Kidney epithelial cell (primary cell): ENCODE results near the gene PTGES3. TPM values are rescaled to one million over a fixed set of nuclear protein-coding genes. Genes with fewer than 3 reads are reported as not detected.
"Not testable (repeated sequence)": the region's sequence is repeated elsewhere in the genome, so short reads cannot be mapped to it uniquely, and the experiment has no call there.

ENCODE experiments used
- DNase-seq: peaks from one replicate; pipeline ENCODE4 v3.0.0-alpha.2; 2010; ENCODE audit warnings: low read depth
- H3K27me3 ChIP-seq: 2 replicates; pipeline ENCODE4 v1.6.0; 2011; ENCODE audit warnings: low read length; ENCODE audit not compliant: control insufficient read depth, insufficient read depth
- H3K36me3 ChIP-seq: 2 replicates; pipeline ENCODE4 v1.5.1; 2011; ENCODE audit warnings: low read length; ENCODE audit not compliant: control insufficient read depth, insufficient read depth
- H3K4me3 ChIP-seq: 2 replicates; pipeline ENCODE4 v1.5.1; 2011; ENCODE audit warnings: low read depth, mild to moderate bottlenecking, control low read depth, low read length
- CTCF ChIP-seq: IDR thresholded peaks from 2 replicates; pipeline ENCODE4 v1.5.1; 2011; ENCODE audit warnings: mild to moderate bottlenecking, moderate library complexity, low read length, control low read depth, inconsistent platforms; ENCODE audit not compliant: insufficient read depth, poor library complexity, severe bottlenecking
- total RNA-seq: library from RNA; depleted of rRNA; stranded (reverse); fragments of >200 nt; gene quantifications from 2 replicates; pipeline ENCODE4 v1.2.3, GENCODE V29; 2015

PTGES3 gene, protein sequence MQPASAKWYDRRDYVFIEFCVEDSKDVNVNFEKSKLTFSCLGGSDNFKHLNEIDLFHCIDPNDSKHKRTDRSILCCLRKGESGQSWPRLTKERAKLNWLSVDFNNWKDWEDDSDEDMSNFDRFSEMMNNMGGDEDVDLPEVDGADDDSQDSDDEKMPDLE
- 114 and 119 TPM in 2 replicates for total RNA-seq

DNA sequence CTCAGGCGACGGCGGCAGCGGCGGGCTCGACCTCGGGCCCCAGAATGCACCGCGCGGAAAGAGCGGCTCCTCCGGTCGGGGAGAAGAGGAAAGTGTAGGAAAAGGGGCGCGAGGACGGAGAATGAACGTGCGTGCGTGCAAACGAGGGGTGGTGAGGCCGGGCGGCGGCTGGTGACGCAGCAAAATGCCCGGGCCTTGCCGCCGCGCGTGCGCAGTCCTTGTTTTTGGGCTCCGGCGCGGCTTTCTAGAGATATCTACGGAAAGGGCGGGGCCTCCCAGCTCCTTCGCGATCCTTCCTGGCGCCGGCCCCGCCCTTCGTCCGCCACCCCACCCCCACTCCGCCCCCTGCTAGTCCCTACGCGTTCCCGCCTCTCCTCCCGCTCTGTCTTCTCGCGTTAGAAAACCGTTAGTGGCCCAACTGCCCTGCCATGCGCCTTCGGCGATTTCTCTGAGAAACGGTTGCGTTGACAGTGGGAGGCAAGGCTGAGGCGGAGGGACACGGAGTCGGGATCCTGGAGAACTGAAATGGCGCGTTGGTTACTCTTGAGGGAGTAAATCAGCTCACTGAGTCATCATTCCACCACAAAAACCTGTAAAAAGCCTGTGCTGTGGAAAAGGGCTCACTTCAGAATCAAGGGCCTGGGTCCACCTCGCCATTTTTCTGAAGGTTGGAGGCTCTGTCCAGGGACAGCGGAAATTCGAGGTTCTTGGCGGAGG is at the start of gene PTGES3:
Gene PTGES3 (minus strand): TSS at position 156 of the 717 bp plus-strand sequence. CDS start 285 bp downstream, outside the sequence.
- no peaks in the 10 kb centered on the region for H3K36me3 ChIP-seq
- H3K27me3 ChIP-seq: no peaks in the 10 kb centered on the region
- peak within 1 kb of the TSS; percentile 99 for H3K4me3 ChIP-seq
- DNase-seq: peak; percentile 84
- TF ChIP-seq CTCF: no peak

DNA sequence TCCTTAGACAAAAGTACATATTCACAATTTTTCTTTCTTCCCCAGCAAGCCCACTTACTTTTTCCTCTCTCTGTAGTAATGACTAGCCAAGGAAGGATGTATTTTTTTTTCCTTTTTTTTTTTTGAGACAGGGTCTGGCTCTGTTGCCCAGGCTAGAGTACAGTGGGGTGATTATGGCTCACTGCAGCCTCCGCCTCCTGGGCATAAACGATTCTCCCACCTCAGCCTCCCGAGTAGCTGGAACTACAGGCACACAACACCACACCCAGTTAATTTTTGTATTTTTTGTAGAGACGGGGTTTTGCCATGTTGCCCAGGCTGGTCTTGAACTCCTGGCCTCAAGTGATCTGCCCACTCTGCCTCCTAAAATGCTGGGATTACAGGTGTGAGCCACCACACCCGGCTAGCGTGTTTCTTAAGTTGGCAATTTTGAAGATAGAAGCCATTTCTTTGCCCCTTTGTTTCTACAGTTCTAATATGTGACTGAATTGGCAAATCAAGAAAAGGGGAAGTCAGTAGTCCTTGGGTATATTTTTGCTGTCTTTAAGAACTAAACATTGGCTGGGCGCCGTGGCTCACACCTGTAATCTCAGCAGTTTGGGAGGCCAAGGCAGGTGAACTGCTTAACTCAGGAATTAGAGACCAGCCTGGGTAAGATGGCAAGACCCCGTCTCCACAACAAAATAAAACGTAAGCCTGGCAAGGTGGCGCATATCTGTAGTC is 40.2 kb upstream of the PTGES3 start:
- Histone ChIP-seq H3K27me3 (no peaks in the 10 kb centered on the region), H3K36me3 (peaks cover 1% of the 10 kb centered on the region), H3K4me3 (no peak overlapping the region)
- no peak for DNase-seq
- no peak for TF ChIP-seq CTCF

DNA sequence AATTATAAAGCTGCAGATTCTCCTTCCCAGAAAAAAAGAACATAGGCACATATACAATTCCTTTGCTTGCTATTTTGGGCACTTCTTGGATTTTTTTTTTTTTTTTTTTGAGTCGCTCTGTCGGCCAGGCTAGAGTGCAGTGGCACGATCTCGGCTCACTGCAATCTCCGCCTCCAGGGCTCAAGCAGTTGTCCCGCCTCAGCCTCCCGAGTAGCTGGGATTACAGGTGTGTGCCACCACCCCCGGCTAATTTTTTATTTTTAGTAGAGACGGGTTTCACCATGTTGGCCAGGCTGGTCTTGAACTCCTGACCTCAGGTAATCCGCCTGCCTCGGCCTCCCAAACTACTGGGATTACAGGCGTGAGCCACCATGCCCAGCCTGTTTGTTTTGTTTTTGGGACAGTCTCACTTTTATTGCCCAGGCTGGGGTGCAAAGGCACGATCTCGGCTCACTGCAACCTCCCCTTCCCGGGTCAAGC is 38.2 kb upstream of the PTGES3 start:
- not testable (repeated sequence) for H3K4me3 ChIP-seq, H3K36me3 ChIP-seq, DNase-seq

DNA sequence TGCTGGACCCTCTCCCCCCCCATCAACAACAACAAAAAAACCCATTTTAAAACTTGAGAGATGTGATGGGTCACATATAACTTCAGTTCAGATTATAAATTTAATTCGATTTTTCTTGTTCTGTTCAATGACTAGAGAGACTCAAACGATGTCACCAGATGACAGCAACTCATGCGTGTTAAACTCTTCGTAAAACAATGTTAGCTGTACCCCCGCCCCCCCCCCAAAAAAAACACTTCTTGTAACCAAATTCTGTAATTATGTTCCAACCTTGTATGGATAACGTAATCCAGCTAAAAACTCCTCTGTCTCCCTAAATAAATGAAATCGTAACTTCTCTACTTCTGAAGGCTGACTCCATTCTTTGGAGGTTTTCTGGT is 37.6 kb upstream of the PTGES3 start:
- Histone ChIP-seq H3K4me3 (peak overlapping the region; percentile 92), H3K27me3 (no peaks in the 10 kb centered on the region), H3K36me3 (peaks cover 1% of the 10 kb centered on the region)
- DNase-seq: no peak
- TF ChIP-seq CTCF: no peak

More for the DNA sequence above, 38.2 kb upstream of the PTGES3 start:
- not testable (repeated sequence) for H3K27me3 ChIP-seq

GRCh38 chr12:56724972-56725722 is 37.1 kb upstream of the PTGES3 start, which contains the start of gene NACA:
Gene NACA, minus strand, starts transcription at chr12:56725299. Its CDS starts 778 bp downstream, at chr12:56724521.
- Histone ChIP-seq H3K27me3 (no peaks in the 10 kb centered on the region), H3K36me3 (peaks cover 2% of the 10 kb centered on the region), H3K4me3 (peak within 1 kb of the TSS; percentile 92)
- TF ChIP-seq CTCF: no peak
- DNase-seq: peak; percentile 92

DNA sequence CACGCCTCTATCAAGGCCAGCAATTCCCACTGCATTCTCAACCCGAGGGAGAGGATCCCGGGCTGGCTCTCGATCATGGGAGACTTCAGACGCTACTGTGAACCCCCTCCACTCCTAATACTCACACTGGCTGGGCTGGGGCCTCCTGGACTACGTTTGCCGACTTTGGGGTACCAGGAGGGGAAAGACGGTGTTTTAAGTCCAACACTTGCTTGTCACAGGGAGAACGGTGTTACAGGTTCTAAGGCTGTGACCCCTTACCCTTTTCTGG is 36.6 kb upstream of the PTGES3 start:
- TF ChIP-seq CTCF: no peak
- Histone ChIP-seq H3K36me3 (peaks cover 5% of the 10 kb centered on the region), H3K27me3 (no peaks in the 10 kb centered on the region), H3K4me3 (peak overlapping the region; percentile 92)
- no peak for DNase-seq
